Putamen (tissue), 1 donor: ENCODE data around the gene NELFA.

ENCODE experiments used
- DNase-seq: peaks from one replicate; pipeline ENCODE4 v3.0.0-alpha.2; 2016; ENCODE audit warnings: low spot score

NELFA gene

GRCh38 chr4:1933700-1934099 lies 75.1 kb downstream of the NELFA start:
- DNase-seq, result no peak

- DNase-seq, result no peak
Measured at GRCh38 chr4:1932736-1933135, 76.0 kb downstream of the NELFA start.
